Measurements from ENCODE around the gene WDPCP.
"Not testable (repeated sequence)": the region's sequence is repeated elsewhere in the genome, so short reads cannot be mapped to it uniquely, and the experiment has no call there.

The WDPCP gene

DNA sequence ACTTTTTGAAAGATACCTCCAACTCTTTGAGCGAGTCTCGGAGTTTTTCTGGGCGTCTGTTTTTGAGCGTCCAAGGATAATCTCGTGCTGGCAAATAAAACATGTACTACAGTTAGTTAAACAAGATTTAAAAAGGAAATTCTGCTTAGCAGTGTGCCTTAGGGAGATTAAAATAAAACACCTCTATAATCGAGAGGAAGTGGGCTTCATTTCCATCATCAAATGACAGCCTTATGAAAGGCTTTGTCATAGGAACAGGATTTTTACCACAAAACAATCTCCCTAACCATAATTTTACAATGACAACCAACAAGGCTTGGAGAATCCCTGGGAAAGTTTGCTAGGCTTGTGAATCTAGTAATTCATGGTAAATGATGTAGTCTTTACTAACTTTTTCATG is 103.4 kb downstream of the WDPCP start:
- TF ChIP-seq, protein P1, sequence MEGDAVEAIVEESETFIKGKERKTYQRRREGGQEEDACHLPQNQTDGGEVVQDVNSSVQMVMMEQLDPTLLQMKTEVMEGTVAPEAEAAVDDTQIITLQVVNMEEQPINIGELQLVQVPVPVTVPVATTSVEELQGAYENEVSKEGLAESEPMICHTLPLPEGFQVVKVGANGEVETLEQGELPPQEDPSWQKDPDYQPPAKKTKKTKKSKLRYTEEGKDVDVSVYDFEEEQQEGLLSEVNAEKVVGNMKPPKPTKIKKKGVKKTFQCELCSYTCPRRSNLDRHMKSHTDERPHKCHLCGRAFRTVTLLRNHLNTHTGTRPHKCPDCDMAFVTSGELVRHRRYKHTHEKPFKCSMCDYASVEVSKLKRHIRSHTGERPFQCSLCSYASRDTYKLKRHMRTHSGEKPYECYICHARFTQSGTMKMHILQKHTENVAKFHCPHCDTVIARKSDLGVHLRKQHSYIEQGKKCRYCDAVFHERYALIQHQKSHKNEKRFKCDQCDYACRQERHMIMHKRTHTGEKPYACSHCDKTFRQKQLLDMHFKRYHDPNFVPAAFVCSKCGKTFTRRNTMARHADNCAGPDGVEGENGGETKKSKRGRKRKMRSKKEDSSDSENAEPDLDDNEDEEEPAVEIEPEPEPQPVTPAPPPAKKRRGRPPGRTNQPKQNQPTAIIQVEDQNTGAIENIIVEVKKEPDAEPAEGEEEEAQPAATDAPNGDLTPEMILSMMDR (IDR thresholded peaks at IDR 0.05; ENCODE audit: low read depth, low read length), result no peak
- no peak for DNase-seq (ENCODE audit: extremely low read depth, low read depth)

DNA sequence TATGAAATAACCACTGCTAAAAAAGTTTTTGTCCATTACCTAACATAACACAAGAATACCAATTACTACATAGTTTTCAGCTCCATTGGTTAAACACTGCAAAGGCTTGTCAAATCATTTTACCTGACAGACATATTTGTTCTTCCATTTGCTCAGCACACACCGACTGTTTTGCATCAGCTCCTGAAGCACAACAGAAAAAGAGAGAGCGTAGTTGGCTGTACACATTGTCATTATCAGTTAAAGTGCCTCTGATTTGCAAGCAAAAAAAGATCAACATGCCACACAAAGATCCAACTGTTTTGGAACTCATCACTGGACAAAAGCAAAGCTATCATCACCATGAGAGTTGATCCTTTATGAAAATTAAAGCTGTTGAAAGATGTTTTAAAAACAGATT is 103.8 kb downstream of the WDPCP start:
- TF ChIP-seq, protein P1 (IDR thresholded peaks at IDR 0.05; ENCODE audit: low read depth, low read length), result no peak
- DNase-seq (ENCODE audit: extremely low read depth, low read depth), result no peak

DNA sequence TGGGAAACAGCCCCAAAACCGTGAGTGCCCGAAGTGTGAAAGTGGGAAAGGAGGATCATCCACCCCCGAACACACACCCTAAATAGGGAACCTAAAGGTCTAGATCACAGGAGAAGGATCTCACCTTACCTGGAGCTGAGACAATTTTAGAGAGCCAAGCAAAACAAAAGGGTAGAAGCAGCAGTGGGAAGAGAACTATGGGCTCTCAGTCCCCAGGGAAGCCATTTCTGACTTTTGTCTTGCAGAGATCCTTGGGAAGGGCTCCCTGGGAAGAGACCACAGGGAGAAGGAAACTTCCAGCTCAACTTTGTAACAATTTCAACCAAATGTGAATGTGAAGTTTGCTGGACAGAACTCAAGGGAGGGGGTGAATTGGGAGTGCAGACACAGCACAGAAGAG is 110.6 kb downstream of the WDPCP start:
- TF ChIP-seq, protein P1 (IDR thresholded peaks at IDR 0.05; ENCODE audit: low read depth, low read length), result no peak
- no peak for DNase-seq (ENCODE audit: extremely low read depth, low read depth)

DNA sequence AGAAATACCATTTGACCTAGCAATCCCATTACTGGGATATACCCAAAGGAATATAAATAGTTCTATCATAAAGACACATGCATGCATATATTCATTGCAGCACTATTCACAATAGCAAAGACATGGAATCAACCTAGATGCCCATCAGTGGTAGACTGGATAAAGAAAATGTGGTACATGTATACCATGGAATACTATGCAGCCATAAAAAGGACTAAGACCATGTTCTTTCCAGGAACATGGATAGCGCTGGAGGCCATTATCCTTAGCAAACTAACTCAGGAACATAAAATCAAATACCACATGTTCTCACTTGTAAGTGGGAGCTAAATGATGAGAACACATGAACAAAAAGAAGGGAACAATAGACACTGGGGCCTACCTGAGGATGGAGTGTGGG is 119.0 kb downstream of the WDPCP start:
- not testable (repeated sequence) for DNase-seq (ENCODE audit: extremely low read depth, low read depth)

DNA sequence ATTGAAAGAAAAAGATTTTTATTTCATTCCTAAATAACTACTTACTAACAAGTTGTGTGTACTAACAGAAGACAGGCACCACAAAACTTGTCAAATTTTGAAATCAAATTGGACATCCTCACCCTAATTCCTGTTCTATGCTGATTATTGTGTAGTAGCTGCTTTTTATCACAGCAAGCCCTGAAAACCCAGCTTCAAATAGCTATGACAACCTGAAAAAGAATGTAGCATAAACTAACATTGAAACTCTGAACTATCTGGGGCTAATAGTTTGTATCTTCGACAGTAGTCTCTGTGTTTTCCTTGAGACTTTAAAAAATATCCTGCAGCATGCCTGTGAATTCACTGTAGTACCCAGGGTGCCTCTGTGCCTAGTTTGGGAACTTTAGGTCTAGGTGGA is 122.6 kb downstream of the WDPCP start:
- TF ChIP-seq, protein P1 (IDR thresholded peaks at IDR 0.05; ENCODE audit: low read depth, low read length), result no peak
- no peak for DNase-seq (ENCODE audit: extremely low read depth, low read depth)

DNA sequence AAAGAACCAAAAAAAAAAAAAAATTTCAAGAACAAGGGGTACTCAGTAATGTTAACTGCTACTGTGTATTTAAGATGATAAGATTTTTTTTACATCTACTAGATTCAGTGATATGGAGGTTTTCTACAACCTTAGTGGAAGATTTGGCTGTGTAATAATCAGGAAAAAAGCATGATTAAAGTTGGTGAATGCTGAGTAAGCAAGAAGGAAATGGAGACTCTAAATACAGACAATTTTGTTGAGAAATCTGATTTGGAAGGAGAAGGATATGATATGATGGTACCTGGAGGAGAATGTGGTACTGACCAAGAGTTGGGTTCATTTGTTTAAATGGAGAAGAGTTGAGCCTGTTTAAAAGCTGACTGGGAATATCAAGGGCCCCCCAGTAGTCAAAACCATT is 125.1 kb downstream of the WDPCP start:
- TF ChIP-seq, protein P1 (IDR thresholded peaks at IDR 0.05; ENCODE audit: low read depth, low read length), result no peak
- no peak for DNase-seq (ENCODE audit: extremely low read depth, low read depth)

DNA sequence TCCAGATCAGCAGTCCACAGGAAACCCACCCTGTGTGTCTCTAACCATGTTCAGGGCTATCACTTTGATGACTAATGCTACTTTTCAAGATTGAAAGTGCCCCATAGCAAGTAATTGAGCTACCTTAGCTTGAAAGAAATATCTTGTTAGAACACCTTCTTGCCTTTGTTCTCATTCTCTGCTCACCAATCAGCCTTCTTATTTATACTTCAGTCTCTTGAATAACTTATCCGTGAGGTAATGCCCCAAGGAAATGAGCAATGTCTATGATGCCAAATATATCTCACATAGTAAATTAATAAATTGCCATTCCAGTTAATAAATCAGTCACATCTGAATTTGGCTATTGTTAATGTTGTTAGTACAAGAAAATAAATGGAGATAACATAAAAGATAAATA is 141.6 kb downstream of the WDPCP start:
- no peak for DNase-seq (ENCODE audit: extremely low read depth, low read depth)
- TF ChIP-seq, protein P1 (IDR thresholded peaks at IDR 0.05; ENCODE audit: low read depth, low read length), result no peak

DNA sequence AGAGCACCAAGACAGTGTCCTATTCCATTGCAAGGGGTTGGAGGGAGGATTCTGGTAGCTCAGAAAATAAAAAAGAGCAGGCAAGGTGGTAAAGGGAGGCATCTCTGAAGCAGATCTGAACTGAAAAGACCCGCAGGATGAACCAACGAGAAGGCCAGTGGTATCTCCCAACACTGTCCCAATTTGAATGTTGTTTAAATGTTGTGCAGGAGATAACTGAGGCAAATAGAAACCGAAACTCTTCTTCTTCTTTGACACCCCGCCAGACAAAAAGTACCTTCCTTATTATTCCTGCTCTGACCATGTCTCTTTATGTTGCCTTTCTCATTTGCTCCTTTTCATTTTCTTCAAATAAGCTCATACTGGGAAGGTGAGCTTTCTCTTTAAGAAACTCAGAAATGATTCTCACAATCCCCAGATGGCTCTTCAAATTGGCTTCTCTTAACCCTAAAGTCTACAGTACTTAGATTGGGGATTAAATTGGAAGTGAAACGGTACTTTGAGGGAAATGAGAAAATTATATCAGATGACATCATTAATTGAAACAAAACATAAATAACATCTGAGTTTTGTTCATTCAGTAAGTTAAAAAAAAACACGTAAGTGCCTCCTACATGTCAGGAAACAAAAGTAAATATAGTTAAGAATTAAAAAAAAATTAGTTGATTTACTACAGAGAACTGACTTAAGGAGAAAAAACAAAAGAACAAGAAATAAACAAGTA is 143.6 kb downstream of the WDPCP start:
- TF ChIP-seq, protein P1 (IDR thresholded peaks at IDR 0.05; ENCODE audit: low read depth, low read length), result no peak
- no peak for DNase-seq (ENCODE audit: extremely low read depth, low read depth)

All from AG09319 (cell line).